T-helper 2 cell treated with Interferon-gamma antibody and Interleukin-4, amounts not matched to agents 5 μg/mL and 100 μg/mL, for 36 hours (primary cell): ENCODE measurements around the gene WDR64.
"Not testable (repeated sequence)": the region's sequence is repeated elsewhere in the genome, so short reads cannot be mapped to it uniquely, and the experiment has no call there.

Experiments
- DNase-seq: peaks from one replicate; pipeline ENCODE4 v3.0.0; 2021; ENCODE audit warnings: low spot score
- H3K27ac Mint-ChIP-seq: one replicate; pipeline ENCODE4 v1.8.0; 2021; ENCODE audit warnings: mild to moderate bottlenecking, mixed read lengths
- H3K27me3 Mint-ChIP-seq: one replicate; pipeline ENCODE4 v1.8.0; 2021; ENCODE audit warnings: low read depth, mixed read lengths
- H3K36me3 Mint-ChIP-seq: one replicate; pipeline ENCODE4 v1.8.0; 2021; ENCODE audit warnings: low read depth, mixed read lengths
- H3K4me1 Mint-ChIP-seq: one replicate; pipeline ENCODE4 v1.8.0; 2021; ENCODE audit warnings: low read depth, mixed read lengths
- H3K4me3 Mint-ChIP-seq: one replicate; pipeline ENCODE4 v1.8.0; 2022; ENCODE audit warnings: mild to moderate bottlenecking, moderate library complexity, mixed read lengths
- H3K9me3 Mint-ChIP-seq: one replicate; pipeline ENCODE4 v1.8.0; 2021; ENCODE audit warnings: mixed read lengths

The WDR64 gene

GRCh38 chr1:241688940-241689368, 36.9 kb downstream of the WDR64 start:
- H3K4me3 Mint-ChIP-seq, result no peak overlapping the region
- no peaks in the 10 kb centered on the region for H3K4me1 Mint-ChIP-seq
- H3K27me3 Mint-ChIP-seq, result peaks cover 7% of the 10 kb centered on the region
- H3K36me3 Mint-ChIP-seq, result no peaks in the 10 kb centered on the region
- DNase-seq, result no peak
- no peak overlapping the region for H3K27ac Mint-ChIP-seq
- H3K9me3 Mint-ChIP-seq, result no peaks in the 10 kb centered on the region

- Mint-ChIP-seq H3K4me1 (no peaks in the 10 kb centered on the region), H3K27me3 (peaks cover 4% of the 10 kb centered on the region), H3K9me3 (no peaks in the 10 kb centered on the region), H3K27ac (no peak overlapping the region), H3K36me3 (no peaks in the 10 kb centered on the region), H3K4me3 (no peak overlapping the region)
- DNase-seq, result no peak
Measured at GRCh38 chr1:241695246-241696171, 43.4 kb downstream of the WDR64 start.

- H3K9me3 Mint-ChIP-seq, result no peaks in the 10 kb centered on the region
- no peaks in the 10 kb centered on the region for H3K4me1 Mint-ChIP-seq
- H3K27ac Mint-ChIP-seq, result no peak overlapping the region
- H3K4me3 Mint-ChIP-seq, result no peak overlapping the region
- peaks cover 4% of the 10 kb centered on the region for H3K27me3 Mint-ChIP-seq
- DNase-seq, result no peak
- no peaks in the 10 kb centered on the region for H3K36me3 Mint-ChIP-seq
Measured at GRCh38 chr1:241696172-241696814, 44.2 kb downstream of the WDR64 start.

- H3K4me3 Mint-ChIP-seq, result no peak overlapping the region
- no peak overlapping the region for H3K27ac Mint-ChIP-seq
- no peak for DNase-seq
- peaks cover 4% of the 10 kb centered on the region for H3K27me3 Mint-ChIP-seq
- H3K36me3 Mint-ChIP-seq, result no peaks in the 10 kb centered on the region
- no peaks in the 10 kb centered on the region for H3K9me3 Mint-ChIP-seq
- no peaks in the 10 kb centered on the region for H3K4me1 Mint-ChIP-seq
Measured at GRCh38 chr1:241696815-241697639, 44.9 kb downstream of the WDR64 start.

- H3K27me3 Mint-ChIP-seq, result no peaks in the 10 kb centered on the region
- no peaks in the 10 kb centered on the region for H3K9me3 Mint-ChIP-seq
- no peak overlapping the region for H3K27ac Mint-ChIP-seq
- H3K4me1 Mint-ChIP-seq, result no peaks in the 10 kb centered on the region
- no peaks in the 10 kb centered on the region for H3K36me3 Mint-ChIP-seq
- no peak overlapping the region for H3K4me3 Mint-ChIP-seq
- no peak for DNase-seq
Measured at GRCh38 chr1:241697640-241698018, 45.5 kb downstream of the WDR64 start.

GRCh38 chr1:241698177-241698576, 46.1 kb downstream of the WDR64 start:
- Mint-ChIP-seq H3K36me3 (no peaks in the 10 kb centered on the region), H3K4me3 (no peak overlapping the region), H3K9me3 (no peaks in the 10 kb centered on the region), H3K27ac (no peak overlapping the region), H3K27me3 (no peaks in the 10 kb centered on the region), H3K4me1 (no peaks in the 10 kb centered on the region)
- DNase-seq, result no peak

- no peaks in the 10 kb centered on the region for H3K9me3 Mint-ChIP-seq
- H3K27me3 Mint-ChIP-seq, result no peaks in the 10 kb centered on the region
- no peaks in the 10 kb centered on the region for H3K4me1 Mint-ChIP-seq
- no peak overlapping the region for H3K27ac Mint-ChIP-seq
- no peak overlapping the region for H3K4me3 Mint-ChIP-seq
- no peak for DNase-seq
- H3K36me3 Mint-ChIP-seq, result no peaks in the 10 kb centered on the region
Measured at GRCh38 chr1:241701483-241702295, 49.6 kb downstream of the WDR64 start.

GRCh38 chr1:241702442-241703373, 50.6 kb downstream of the WDR64 start:
- DNase-seq, result no peak
- Mint-ChIP-seq H3K27ac (no peak overlapping the region), H3K9me3 (no peaks in the 10 kb centered on the region), H3K4me1 (peaks cover 5% of the 10 kb centered on the region), H3K36me3 (no peaks in the 10 kb centered on the region), H3K4me3 (no peak overlapping the region), H3K27me3 (no peaks in the 10 kb centered on the region)

GRCh38 chr1:241703739-241704138, 51.7 kb downstream of the WDR64 start:
- H3K36me3 Mint-ChIP-seq, H3K27me3 Mint-ChIP-seq, DNase-seq, H3K4me1 Mint-ChIP-seq, H3K9me3 Mint-ChIP-seq, H3K27ac Mint-ChIP-seq, H3K4me3 Mint-ChIP-seq: not testable (repeated sequence)

- Mint-ChIP-seq H3K36me3 (no peaks in the 10 kb centered on the region), H3K9me3 (no peaks in the 10 kb centered on the region), H3K4me3 (no peak overlapping the region), H3K27me3 (no peaks in the 10 kb centered on the region), H3K27ac (no peak overlapping the region), H3K4me1 (peaks cover 5% of the 10 kb centered on the region)
- DNase-seq, result no peak
Measured at GRCh38 chr1:241706257-241706656, 54.2 kb downstream of the WDR64 start.

GRCh38 chr1:241706967-241707366, 54.9 kb downstream of the WDR64 start:
- no peak for DNase-seq
- no peaks in the 10 kb centered on the region for H3K27me3 Mint-ChIP-seq
- peaks cover 5% of the 10 kb centered on the region for H3K4me1 Mint-ChIP-seq
- no peak overlapping the region for H3K4me3 Mint-ChIP-seq
- no peaks in the 10 kb centered on the region for H3K36me3 Mint-ChIP-seq
- no peak overlapping the region for H3K27ac Mint-ChIP-seq
- H3K9me3 Mint-ChIP-seq, result no peaks in the 10 kb centered on the region

GRCh38 chr1:241707442-241707841, 55.4 kb downstream of the WDR64 start:
- H3K9me3 Mint-ChIP-seq, result no peaks in the 10 kb centered on the region
- no peaks in the 10 kb centered on the region for H3K27me3 Mint-ChIP-seq
- no peak overlapping the region for H3K27ac Mint-ChIP-seq
- H3K4me1 Mint-ChIP-seq, result peaks cover 5% of the 10 kb centered on the region
- no peaks in the 10 kb centered on the region for H3K36me3 Mint-ChIP-seq
- H3K4me3 Mint-ChIP-seq, result no peak overlapping the region
- no peak for DNase-seq
